GM15510 (cell line): Measurements from ENCODE around the gene RYR2.

ENCODE experiments used
- POLR2A ChIP-seq: IDR thresholded peaks from 3 replicates; pipeline ENCODE4 v1.6.1; 2011; ENCODE audit warnings: borderline replicate concordance; ENCODE audit not compliant: insufficient read length; ENCODE audit errors: extremely low read depth

RYR2 gene

GRCh38 chr1:237838320-237838719 lies 796.3 kb downstream of the RYR2 start:
- no peak for TF ChIP-seq POLR2A

DNA sequence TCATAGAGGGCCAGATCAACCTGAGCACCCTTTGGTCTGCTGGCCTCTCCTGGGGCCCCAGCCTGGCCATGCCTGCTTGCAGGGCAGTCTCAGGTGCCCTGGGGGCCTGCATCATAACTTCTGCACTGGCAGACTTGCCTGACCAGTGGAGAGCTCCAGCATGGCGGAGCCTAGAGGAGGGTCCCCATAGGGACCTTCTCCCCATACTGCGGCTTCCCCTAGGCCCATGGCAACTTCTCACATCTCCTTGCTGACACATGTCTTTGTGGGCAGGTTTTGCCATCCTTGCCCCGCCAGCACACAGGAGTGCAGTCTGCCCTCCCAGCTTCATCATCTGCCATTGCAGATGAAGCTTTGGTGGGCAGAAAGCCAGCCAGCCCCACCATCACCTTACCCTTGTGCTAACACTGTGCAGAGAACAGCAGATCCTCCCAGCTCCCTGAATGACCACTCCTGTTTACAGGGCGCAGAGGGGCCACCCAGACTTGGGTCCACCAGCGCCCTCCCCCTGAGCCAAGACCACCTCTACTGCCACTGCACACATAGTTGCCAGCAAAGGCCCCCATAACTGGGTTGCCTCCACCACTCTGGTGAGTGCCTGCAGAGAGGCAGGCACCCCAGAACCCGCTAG lies 797.0 kb downstream of the RYR2 start:
- no peak for TF ChIP-seq POLR2A

DNA sequence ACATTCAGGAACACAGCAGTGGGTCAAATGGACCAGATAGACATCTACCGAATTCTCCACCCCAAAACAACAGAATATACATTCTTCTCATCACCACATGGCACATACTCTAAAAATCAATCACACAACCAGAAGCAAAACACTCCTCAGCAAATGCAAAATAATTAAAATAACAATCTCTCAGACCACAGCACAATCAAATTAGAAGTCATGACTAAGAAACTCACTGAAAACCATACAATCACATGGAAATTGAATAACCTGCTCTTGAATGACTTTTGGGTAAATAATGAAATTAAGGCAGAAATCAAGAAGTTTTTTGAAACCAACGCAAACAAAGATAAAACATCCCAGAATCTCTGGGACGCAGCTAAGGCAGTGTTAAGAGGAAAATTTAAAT lies 799.5 kb downstream of the RYR2 start:
- no peak for TF ChIP-seq POLR2A

DNA sequence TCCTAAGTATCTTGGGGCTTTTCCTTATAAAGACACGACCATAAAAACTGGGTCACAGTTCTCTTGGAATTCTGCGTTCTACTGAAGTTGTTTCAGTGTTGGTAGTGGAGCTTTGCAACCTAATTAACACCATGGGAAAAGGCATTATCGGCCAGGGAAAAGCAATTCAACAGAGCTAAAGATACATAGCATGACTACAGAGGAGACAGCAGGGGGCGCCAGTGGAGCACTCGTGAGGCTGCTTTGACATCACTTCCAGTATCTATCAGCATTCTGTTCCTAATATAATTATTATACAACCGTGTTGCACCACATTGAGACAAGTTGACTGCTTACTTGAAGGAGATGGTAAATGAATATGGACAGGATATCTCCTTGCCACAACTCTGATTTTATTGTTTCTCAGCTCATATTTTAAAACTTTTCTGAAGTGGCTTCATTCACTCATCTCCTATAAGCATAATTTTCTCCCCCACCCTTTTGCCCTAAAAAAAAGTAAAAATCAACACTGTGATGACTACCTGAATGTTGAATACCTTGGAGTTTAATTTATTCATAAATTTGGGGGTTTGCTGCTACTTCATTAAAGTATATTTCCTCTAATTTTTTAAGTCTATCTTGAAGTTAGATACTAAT lies 809.3 kb downstream of the RYR2 start:
- no peak for TF ChIP-seq POLR2A

GRCh38 chr1:237852342-237852741 lies 810.4 kb downstream of the RYR2 start:
- no peak for TF ChIP-seq POLR2A

DNA sequence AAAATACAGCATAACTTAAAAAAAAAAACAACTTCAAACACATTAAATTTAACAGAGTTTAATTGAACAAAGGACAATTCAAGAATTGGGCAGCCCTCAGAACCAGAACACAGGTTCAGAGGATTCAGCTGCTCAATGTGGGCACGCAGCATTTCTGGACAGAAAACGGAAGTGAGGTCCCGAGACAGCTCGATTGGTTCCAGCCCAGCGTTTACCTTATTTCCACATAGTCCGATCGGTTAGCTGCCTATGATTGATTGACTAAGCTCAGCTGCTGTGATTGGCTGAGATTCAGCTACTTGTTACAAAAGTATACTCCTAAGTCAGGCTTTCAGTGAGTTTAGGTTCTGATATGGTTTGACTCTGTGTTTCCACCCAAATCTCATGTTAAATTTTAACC lies 815.5 kb downstream of the RYR2 start:
- no peak for TF ChIP-seq POLR2A

GRCh38 chr1:237858992-237859391 lies 817.0 kb downstream of the RYR2 start:
- no peak for TF ChIP-seq POLR2A

DNA sequence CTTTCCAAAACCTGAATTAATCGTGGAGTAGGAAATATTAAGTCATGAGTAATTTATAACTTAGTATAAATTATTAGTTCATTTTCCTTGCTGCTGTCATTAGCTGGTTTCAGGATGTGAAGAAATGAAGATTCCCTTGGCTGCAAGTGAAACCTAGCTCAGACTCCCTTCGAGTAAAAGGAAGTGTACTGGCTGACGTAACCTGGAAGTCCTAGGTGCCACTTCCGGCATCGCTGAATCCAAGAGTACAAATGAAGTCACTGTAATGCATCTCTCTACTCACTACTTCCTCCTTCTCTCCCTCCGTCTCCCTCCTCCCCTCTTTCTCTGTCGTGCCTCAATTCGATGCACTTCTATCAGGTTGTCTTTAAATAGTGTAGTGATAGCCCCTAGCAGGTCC lies 820.0 kb downstream of the RYR2 start:
- TF ChIP-seq POLR2A: no peak

DNA sequence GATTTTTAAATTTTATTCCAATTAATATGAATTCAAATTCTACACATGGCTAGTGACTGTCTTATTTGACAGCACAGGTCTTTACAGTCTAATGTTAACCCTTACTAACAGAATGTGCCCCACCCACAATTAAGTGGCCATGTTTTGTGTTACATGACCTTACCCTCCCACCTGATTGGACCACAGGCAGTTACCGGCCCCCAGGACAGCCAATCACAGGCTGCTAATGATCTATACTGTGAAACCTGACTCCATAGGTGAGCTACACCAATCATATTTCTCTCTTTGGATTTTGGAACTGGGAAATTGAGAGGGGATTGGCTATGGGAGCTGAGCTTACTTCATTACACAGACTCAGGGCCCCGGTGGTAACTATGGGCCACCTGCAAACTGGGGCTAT lies 821.2 kb downstream of the RYR2 start:
- no peak for TF ChIP-seq POLR2A

DNA sequence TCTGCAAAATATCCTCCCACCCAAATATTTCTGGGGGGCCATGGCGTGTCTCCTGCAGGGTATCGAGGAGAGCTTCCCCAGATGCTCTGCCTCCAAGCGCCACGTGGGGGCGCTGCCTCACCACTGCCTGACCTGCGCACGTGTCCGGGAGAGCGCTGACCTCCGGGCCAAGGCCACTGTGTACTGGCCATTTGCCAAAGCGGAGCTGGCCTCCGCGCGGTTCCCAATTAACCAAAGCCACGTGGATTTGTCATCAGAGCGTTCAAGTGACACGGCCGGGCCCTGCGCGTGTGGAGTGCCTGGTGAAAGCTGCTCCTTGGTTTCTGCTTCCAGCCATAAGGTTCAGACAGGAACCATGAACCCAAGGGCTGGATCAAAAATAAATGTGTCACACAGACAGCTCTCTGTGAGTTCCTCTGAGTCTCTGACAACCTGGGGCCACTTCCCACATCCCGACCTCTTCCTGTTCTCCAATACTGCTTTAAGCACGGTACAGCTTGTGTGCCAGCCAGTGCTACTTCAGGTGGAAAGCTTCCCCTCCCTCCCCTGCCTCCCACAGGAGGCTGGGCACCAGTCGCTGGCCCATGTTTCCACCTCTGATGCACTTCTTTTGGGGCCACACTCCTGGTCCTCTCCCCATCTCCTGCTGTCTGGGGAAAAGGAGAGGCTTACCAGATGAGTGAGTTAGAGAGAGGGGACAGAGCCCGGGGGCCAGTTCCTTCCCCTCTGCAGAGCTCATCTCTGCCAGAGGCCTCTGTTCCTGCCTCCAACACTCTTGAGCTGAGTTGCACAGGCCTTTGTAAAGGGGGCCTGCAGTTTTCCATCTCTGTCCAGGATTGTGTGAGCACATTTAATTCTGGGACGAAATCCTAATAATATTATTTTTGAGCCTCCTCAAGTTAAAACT lies 822.6 kb downstream of the RYR2 start:
- TF ChIP-seq POLR2A: no peak

- no peak for TF ChIP-seq POLR2A
These were observed 825.5 kb downstream of the RYR2 start for GRCh38 chr1:237867380-237867888.

DNA sequence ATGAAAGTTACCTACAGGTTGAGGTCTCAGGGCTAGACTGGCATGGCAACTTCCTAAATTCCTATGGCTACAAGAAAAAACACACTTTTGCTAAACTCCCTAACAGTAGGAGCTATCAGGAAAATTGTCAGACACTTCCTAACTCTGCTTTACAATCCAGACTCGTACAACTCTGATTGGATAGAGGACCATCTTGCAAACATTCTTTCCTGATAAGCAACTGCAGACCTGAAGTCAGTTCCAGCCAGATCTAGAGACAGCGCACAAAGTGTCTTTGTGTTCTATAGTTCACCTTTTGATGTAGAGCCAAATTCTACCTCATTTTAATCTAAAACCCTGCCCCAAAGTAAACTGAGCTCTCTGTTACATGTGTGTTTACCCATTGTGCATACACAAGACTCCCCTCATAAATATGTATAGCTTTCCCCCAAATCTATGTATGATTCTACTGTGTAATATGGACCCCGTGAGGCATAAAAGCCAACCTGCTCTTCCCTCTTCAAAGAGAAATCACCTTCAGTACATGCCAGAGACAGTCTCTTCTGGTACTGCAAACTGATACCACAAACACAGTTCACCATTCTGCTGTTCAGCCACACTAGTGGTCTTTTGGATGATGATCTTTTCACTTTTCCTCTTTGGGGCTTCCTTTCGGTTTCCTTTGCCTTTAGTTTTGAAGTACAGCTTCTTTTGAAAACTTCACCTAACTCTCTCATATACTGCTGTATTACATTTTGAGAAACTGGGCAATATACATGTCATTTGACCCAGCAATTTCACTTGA lies 827.0 kb downstream of the RYR2 start:
- TF ChIP-seq POLR2A: no peak

DNA sequence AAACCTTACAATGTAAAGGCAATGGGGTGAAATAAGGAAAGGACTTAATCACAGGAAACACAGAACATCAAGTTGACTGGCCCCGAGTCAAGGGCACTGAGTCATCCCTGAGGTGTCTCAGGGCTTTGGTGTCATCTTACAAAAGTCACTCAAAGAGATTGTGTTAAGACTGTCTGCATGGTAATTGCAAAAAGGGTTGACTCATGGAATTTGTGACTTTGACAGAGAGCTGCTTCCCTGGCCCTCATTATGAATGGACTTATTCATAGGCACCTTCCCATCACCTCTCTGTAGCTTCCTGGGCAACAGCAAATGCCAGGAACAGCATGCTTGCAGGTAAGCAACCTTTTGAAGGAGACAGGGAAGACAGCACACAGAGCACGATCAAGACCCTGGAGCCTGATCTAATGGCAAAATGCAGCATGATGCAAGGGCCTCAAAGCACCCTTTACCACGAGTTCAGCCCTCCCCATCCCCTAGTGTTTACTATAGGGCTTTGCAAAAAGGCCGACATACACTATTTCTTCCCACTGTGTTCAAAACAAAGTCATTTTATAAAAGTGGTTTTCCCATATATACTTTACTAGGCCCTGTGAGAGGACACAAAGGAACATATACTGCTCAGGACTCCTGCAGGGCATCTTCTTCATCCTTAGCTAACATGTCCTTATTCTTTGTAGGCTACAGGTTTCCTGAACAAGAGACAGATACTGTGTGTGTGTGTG lies 831.7 kb downstream of the RYR2 start:
- TF ChIP-seq POLR2A: no peak

- TF ChIP-seq POLR2A: no peak
These were observed 833.3 kb downstream of the RYR2 start for GRCh38 chr1:237875291-237875690.
